Fibroblast of lung (primary cell): ENCODE data around the gene MAP3K7CL.

ENCODE experiments used
- CTCF ChIP-seq, 2 donors: IDR thresholded peaks in 1 of 2; conservative IDR thresholded peaks in 1 of 2; 1 replicate in 1 of 2; 2 replicates in 1 of 2; pipeline ENCODE4 v1.5.1; 2011 to 2012; ENCODE audit warnings: low read length in 2 of 2, control low read depth in 1 of 2, inconsistent platforms in 1 of 2, low read depth in 1 of 2, mild to moderate bottlenecking in 1 of 2
- EZH2 ChIP-seq: IDR thresholded peaks from 2 replicates; pipeline ENCODE4 v1.5.1; 2012; ENCODE audit warnings: low read length, control low read depth, mild to moderate bottlenecking; ENCODE audit errors: missing control alignments

DNA sequence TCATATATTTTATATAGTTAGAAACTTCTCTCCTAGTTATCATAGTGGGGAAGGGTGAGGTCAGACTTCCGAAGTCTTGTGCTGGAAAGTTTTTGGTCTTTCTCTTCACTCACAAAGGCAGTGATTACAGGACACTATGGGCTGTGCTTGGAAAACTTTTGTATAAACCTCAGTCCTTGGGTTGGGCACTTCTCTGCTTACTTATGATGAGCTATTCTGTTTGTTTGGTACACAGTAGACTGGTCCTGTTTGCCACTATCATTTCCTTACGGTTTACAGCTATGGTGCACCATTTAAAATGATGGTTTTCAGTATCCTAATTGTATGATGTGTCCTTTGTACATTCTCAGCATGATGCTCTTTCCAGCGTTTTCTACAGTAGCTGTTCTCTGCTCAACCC is 75.5 kb downstream of the MAP3K7CL start:
- TF ChIP-seq CTCF (conservative IDR thresholded peaks at IDR 0.05 in 1 of 2, IDR thresholded peaks at IDR 0.05 in 1 of 2; ENCODE audit: low read depth in 1 of 2, low read length in 2 of 2) (no peak), EZH2 (no peak)
